ENCODE results near the gene CRYAA.

CRYAA gene

DNA sequence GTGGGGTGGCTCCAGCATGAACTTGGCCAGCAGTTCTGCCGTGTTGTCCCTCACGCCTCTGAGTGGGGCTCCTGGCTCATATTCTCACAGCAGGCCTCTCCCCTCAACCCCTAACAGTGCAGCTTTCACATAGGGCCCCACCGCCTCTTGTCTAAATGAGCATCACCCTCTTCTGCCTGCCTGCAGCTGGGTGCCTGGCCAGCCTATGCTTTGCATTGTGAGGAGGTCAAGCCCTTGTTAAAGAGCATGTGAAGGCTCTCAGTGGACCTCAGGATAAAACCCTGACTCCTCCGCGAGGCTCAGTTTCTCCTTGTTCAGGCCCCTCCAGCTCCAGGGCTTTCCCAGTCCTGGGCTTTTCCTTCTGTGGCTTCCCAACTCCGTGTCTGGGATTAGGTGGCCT is 34.8 kb downstream of the CRYAA start:
- DNase-seq (ENCODE audit: low spot score) = no peak

DNA sequence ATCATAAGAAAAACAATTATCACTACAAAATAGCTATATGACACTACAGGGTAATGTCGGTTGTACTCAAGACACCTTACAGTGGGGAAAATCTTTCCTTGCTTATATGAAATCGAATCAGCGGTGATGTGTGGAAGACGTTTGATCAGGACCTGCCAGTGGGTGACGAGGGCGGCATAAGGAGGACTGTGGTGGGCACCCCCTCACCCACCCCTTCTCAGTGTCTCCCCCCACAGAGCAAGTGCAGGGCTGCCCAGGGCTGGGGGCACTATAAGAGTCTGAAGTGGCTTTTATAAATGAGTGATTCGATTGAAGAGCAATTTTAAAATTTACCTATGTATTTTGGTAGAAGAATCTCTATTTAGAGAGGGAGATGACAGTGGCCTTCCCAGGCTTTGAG is 35.8 kb downstream of the CRYAA start:
- no peak for DNase-seq (ENCODE audit: low spot score)

DNA sequence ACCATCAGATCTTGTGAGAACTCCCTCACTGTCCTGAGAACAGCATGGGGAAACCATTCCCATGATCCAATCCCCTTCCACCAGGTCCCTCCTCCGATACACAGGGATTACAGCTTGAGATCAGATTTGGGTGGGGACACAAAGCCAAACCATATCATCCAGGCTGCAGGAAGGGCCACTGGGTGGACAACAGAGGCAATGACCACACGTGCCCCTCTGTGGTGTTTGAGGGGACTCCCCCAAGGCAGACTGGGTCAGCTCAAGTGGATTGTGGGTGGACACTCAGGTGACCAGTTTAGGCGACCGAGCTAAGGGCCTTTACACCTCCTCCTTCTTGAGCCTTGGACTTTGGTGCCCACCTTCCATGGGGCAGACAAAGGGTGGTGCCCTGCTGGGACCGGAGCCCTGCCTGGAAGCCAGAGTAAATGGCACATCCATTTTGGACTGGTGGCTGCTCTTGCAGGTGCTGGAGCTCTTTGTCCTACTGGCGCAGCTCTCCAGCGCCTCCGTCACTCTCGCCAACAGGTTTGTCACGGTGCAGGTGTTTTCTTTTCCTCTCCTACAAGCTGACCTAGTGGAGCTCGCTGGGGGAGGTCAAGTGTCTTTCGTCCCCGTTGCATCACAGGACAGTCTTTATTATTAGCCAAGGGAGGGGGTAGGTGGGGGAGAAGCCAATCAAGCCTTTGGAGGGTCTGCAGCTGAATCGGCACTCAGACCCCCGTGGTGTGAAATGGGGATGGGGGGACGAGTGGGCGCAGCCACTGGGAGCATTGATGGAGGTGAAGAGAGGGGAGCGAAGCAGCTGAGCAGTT is 37.6 kb downstream of the CRYAA start:
- DNase-seq (ENCODE audit: low spot score) = no peak

DNA sequence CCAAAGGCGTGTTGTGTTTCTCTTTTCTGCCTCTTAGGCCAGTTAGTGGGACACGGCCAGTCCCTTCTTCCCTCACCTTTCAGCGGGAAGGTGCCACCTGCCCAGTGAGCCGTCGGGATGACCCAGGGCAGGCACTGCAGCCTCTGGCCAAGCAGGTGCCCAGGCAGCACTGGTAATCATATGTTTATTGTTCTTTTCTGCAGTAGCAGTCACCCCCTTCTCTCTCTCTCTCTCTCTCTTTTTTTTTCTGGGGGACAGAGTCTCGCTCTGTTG is 38.2 kb downstream of the CRYAA start:
- DNase-seq (ENCODE audit: low spot score) = no peak

DNA sequence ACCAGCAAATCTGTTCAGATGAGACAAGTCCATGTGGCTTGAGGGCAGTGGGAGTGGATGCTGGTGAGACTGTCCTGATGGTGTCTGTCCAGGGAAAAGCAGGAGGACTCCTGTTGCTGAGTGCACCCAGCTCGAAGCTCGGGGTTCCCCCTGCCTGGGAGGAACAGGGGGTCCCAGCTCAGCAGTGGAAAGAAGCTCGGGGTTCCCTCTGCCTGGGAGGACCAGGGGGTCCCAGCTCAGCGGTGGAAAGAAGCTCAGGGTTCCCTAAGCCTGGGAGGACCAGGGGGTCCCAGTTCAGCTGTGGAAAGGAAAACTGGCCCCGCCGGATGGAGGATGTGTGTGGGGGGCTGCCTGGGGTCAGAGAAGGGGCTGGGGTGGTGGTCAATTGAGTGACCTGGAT is 39.1 kb downstream of the CRYAA start:
- DNase-seq (ENCODE audit: low spot score) = no peak

DNA sequence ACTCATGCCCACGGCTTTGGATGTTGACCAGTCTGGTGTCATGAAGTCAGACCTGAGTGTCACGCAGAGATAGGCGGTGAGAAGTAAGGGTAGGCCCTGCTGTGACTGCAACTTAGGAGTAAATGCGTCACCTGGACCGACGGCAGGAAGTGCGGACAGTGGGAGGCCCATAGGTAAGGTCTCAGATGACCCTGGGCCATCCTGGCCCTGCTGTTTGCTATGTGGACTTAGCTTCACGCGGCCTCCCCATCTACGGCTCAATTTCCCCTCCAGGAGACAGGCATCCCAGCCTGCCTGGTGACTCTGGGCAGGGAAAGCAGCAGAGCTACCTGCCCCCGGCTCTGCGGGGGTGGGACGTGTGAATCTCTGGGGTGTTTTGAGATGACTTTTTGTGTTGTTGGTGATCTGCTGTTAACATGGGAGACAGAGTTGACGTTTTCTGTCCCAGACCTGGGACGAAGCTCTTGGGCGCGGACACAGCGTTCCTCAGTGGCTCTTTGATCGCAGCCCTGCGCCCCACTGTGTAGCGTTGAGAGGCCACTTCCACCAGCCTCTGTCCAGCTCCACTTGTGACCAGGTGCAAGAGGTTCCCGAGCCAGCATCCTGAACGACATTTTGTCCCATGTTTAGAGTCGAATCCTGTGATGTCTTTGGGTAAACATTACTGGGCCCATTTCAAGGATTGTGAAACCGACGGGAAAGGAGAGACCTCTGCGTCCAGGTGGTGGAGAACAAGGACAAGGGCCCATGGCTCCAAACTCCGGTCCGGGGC is 39.9 kb downstream of the CRYAA start:
- DNase-seq (ENCODE audit: low spot score) = no peak

DNA sequence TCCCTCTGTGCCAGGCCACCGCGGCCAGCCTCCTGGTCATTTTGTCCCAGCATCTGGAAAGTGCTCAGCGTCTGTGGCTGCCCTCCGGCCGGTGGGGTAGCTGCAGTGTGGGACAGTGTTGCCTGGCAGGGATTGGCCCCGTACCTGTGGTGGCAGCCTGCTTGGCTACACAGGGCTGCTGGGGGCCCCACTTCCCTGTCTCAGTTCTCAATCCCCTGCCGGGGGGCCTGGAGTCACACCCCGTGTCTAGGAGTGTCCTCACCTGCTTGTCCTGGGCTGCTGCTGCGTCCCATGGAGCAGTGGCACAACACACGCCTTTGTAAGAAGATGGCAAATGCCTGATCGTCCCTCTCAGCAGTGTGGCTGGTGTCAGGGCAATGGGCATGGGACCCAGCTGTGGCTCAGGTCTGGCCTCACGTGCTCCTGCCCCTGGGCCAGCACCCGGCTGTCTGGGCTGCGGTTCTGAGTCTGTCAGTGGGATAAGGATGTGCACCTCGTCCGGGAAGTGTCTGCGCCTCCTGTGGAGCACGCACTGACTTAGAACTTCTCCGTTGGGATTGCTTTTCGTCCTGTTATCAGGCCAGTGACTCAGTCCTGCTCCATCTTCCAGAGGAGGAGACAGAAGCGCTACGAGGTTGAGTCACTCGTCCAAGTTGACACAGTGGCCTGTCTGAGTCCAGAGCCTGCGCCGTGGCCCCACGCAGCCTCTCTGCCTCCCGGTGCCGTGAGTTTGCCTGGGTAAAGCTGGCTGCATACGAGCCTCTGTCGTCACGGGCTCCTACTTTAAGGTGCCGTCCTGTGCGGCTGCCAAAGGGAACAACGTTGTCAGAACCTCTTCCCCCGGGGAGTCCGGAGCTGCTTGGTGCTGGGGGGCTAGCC is 41.0 kb downstream of the CRYAA start:
- DNase-seq (ENCODE audit: low spot score) = peak; percentile 63

- DNase-seq (ENCODE audit: low spot score) = no peak
Measured at GRCh38 chr21:43210454-43211071, 41.8 kb downstream of the CRYAA start.

DNA sequence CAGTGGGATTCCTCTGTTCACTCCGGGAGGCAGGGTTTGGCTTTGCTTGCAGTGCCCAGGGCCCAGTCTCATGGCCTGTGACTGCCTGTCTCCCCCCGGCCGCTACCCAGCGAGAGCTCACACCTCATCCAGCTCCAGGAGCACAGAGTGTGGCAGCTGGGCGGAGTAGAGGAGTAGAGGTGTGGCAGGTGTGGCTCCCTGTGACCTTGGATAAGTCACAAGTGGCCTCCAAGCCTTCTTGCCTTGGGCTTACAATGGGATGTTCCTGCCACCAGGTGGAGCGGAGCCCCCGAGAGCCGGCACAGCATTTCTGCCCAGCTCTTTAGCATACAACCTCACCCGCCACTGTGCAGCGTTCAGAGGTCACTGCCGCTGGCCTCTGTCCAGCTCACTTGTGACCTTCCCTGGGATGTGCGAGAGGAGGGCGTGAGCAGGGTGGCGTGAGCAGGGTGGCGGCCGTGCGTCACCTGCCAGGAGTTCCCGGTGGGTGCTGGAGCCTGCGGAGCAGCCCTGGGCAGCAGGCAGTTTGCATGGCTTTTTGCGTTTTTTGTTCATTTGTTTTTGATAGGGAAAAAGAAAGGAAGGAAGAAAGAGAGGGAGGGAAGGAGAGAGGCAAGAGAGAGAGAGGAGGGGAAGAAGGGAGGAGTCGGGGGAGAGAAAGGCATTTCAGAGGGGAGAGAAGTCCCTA is 42.4 kb downstream of the CRYAA start:
- DNase-seq (ENCODE audit: low spot score) = no peak

- DNase-seq (ENCODE audit: low spot score) = no peak
Measured at GRCh38 chr21:43211760-43212115, 42.9 kb downstream of the CRYAA start.

Data from AG20443 (cell line).